Keratinocyte (primary cell): ENCODE results near the gene LDAH. TPM values are rescaled to one million over a fixed set of nuclear protein-coding genes. Genes with fewer than 3 reads are reported as not detected.

Experiments
- DNase-seq: peaks from one replicate; pipeline ENCODE4 v3.0.0-alpha.2; 2011; ENCODE audit warnings: low read depth, missing footprints, low spot score
- FAIRE-seq: peaks from 2 replicates; lab custom pipeline; 2011; peaks lifted over from hg19 to GRCh38; lab: Jason Lieb, UNC
- H2AFZ ChIP-seq: 2 replicates; pipeline ENCODE4 v1.6.0; 2012; ENCODE audit warnings: low read length, control low read depth, inconsistent platforms; ENCODE audit not compliant: control insufficient read depth
- H3K27ac ChIP-seq: 2 replicates; pipeline ENCODE4 v1.5.1; 2011; ENCODE audit warnings: low read length; ENCODE audit not compliant: control insufficient read depth, insufficient read depth
- H3K27me3 ChIP-seq: 3 replicates; pipeline ENCODE4 v1.6.0; 2011; ENCODE audit warnings: low read length; ENCODE audit not compliant: control insufficient read depth, insufficient read depth; ENCODE audit errors: extremely low read depth
- H3K36me3 ChIP-seq, 2 experiments: 2 replicates in 1 of 2; 3 replicates in 1 of 2; pipeline ENCODE4 v1.5.1; 2011; ENCODE audit warnings: low read length in 2 of 2, mild to moderate bottlenecking in 1 of 2; ENCODE audit not compliant: control insufficient read depth in 2 of 2, insufficient read depth in 2 of 2; ENCODE audit errors: extremely low read depth in 1 of 2
- H3K4me1 ChIP-seq: 3 replicates; pipeline ENCODE4 v1.5.1; 2011; ENCODE audit warnings: low read length; ENCODE audit not compliant: control insufficient read depth, insufficient read depth; ENCODE audit errors: extremely low read depth
- H3K4me2 ChIP-seq: 3 replicates; pipeline ENCODE4 v1.6.0; 2011; ENCODE audit warnings: low read depth, low read length; ENCODE audit not compliant: control insufficient read depth, insufficient read depth; ENCODE audit errors: extremely low read depth
- H3K4me3 ChIP-seq, 3 experiments: fragments of 200-600 bp in 1 of 3; sonication (generic) in 1 of 3; 2 replicates in 2 of 3; 3 replicates in 1 of 3; pipeline ENCODE4 v1.5.1; 2011 to 2016; ENCODE audit warnings: low read length in 3 of 3, mild to moderate bottlenecking in 3 of 3, control low read depth in 2 of 3, inconsistent platforms in 1 of 3, low read depth in 1 of 3, mixed read lengths in 1 of 3, mixed run types in 1 of 3, moderate library complexity in 1 of 3; ENCODE audit not compliant: control insufficient read depth in 2 of 3, insufficient read depth in 2 of 3; ENCODE audit errors: extremely low read depth in 1 of 3
- H3K79me2 ChIP-seq: 2 replicates; pipeline ENCODE4 v1.6.0; 2012; ENCODE audit warnings: low read length; ENCODE audit not compliant: control insufficient read depth, insufficient read depth
- H3K9ac ChIP-seq: 3 replicates; pipeline ENCODE4 v1.6.0; 2011; ENCODE audit warnings: low read length; ENCODE audit not compliant: control insufficient read depth, insufficient read depth; ENCODE audit errors: extremely low read depth
- H3K9me1 ChIP-seq: 3 replicates; pipeline ENCODE4 v1.6.0; 2011; ENCODE audit warnings: low read length; ENCODE audit not compliant: control insufficient read depth, insufficient read depth; ENCODE audit errors: extremely low read depth
- H3K9me3 ChIP-seq: 2 replicates; pipeline ENCODE4 v1.5.1; 2012; ENCODE audit warnings: low read depth, low read length; ENCODE audit not compliant: control insufficient read depth
- H4K20me1 ChIP-seq: 3 replicates; pipeline ENCODE4 v1.6.0; 2011; ENCODE audit warnings: low read length; ENCODE audit not compliant: control insufficient read depth, insufficient read depth; ENCODE audit errors: extremely low read depth
- CTCF ChIP-seq, 3 experiments: IDR thresholded peaks in 1 of 3; conservative IDR thresholded peaks in 1 of 3; optimal IDR thresholded peaks in 1 of 3; 2 replicates in 2 of 3; 3 replicates in 1 of 3; pipeline versions ENCODE3 to v1.5.1; 2011; ENCODE audit warnings: low read length in 3 of 3, mild to moderate bottlenecking in 3 of 3, moderate library complexity in 2 of 3, control low read depth in 1 of 3, inconsistent platforms in 1 of 3; ENCODE audit not compliant: insufficient read depth in 2 of 3; ENCODE audit errors: extremely low read depth in 1 of 3
- EZH2 ChIP-seq: IDR thresholded peaks from one replicate; pipeline ENCODE4 v1.6.1; 2012; ENCODE audit warnings: inconsistent platforms, mild to moderate bottlenecking, low read length, moderate library complexity
- dilution Hi-C: fragments of 300-500 bp; cut with MboI; formaldehyde crosslinking; loops from one replicate; pipeline ENCODE4 v1.7.0; 2020; ENCODE audit warnings: low sequenced_read_pairs; ENCODE audit not compliant: extremely low pct_ligation_motif_present
- polyA plus RNA-seq, 5 experiments: library from polyadenylated mRNA; depleted of rRNA in 3 of 5; stranded (reverse) in 3 of 5; stranded (forward) in 1 of 5; unstranded in 1 of 5; fragments of >200 nt; gene quantifications; 1 replicate in 1 of 5; 2 replicates in 3 of 5; 3 replicates in 1 of 5; pipeline versions ENCODE4 v1.2.1 to v1.2.3, GENCODE V29; 2011 to 2012; ENCODE audit warnings: missing spikeins in 2 of 5, low read depth in 1 of 5, low replicate concordance in 1 of 5

LDAH gene
- polyA plus RNA-seq, 1 donor (not counting 4 experiments of a cell fraction or from before 2014, with no cell fraction given): 22.7 TPM

DNA sequence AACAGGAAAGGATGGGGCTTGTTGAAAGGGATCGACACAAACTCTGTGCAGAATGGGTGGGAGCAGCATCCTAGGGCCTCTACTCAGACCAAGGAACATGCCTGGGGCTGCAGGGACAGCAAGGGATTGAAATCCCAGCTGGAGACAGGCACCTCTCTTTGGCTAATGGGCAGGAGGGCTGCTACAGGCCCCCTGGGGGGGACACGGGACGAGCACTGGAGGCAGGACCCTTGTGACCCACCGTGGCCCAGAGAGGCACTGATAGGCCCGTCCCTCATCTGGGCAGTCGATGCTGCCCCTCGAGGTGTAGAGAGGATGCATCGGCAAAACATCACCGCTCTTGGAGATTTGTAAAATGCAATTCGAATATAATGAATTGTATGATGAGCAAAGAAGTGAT, 177.1 kb downstream of the LDAH start:
- Histone ChIP-seq H3K9me3 (no peaks in the 10 kb centered on the region), H3K4me3 (no peak overlapping the region), H3K36me3 (peaks cover 12 to 14% of the 10 kb centered on the region in 2 experiments), H3K4me1 (peaks cover 18% of the 10 kb centered on the region), H3K9ac (no peak overlapping the region), H4K20me1 (no peaks in the 10 kb centered on the region), H3K27ac (no peak overlapping the region), H3K9me1 (no peaks in the 10 kb centered on the region), H3K79me2 (peaks cover 28% of the 10 kb centered on the region), H2AFZ (no peak overlapping the region), H3K4me2 (no peak overlapping the region), H3K27me3 (no peaks in the 10 kb centered on the region)
- dilution Hi-C loops: no loop called here
- no peak for TF ChIP-seq EZH2
- TF ChIP-seq CTCF (optimal IDR thresholded peaks at IDR 0.05 in 1 of 3, IDR thresholded peaks at IDR 0.05 in 1 of 3, conservative IDR thresholded peaks at IDR 0.05 in 1 of 3; ENCODE audit: extremely low read depth in 1 of 3, insufficient read depth in 2 of 3, low read length in 3 of 3): no peak
- FAIRE-seq (no peak), DNase-seq (no peak)

DNA sequence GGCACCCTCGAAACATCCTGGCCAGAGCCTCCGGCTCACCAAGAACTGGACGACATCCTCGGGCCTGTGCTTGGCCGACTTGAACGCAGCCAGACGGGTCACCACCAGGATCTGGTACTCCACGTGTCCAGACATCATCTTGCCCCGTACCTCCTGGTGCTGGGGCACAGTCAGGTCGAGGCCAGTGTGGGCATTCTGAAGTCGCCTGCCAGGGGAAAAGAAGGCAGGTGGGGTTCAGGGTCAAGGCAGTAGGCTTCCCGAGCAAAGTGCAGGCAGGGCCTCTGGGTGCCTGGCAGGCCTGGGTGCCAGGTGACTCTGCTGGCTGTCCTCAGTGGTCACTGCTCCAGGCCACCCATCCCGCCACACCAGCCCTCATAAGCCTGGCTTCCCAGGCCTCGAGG, 177.6 kb downstream of the LDAH start:
- Histone ChIP-seq H2AFZ (no peak overlapping the region), H3K9me3 (no peaks in the 10 kb centered on the region), H3K9me1 (no peaks in the 10 kb centered on the region), H3K36me3 (peaks cover 12 to 18% of the 10 kb centered on the region in 2 experiments), H3K4me1 (peaks cover 18% of the 10 kb centered on the region), H3K27ac (no peak overlapping the region), H4K20me1 (no peaks in the 10 kb centered on the region), H3K4me2 (no peak overlapping the region), H3K4me3 (no peak overlapping the region), H3K27me3 (no peaks in the 10 kb centered on the region), H3K79me2 (peaks cover 25% of the 10 kb centered on the region), H3K9ac (no peak overlapping the region)
- no peak for FAIRE-seq
- no peak for DNase-seq
- dilution Hi-C loops: no loop called here
- TF ChIP-seq CTCF (optimal IDR thresholded peaks at IDR 0.05 in 1 of 3, IDR thresholded peaks at IDR 0.05 in 1 of 3, conservative IDR thresholded peaks at IDR 0.05 in 1 of 3; ENCODE audit: extremely low read depth in 1 of 3, insufficient read depth in 2 of 3, low read length in 3 of 3): no peak
- TF ChIP-seq EZH2: no peak
